GM23338 (cell line): ENCODE measurements around the gene PHF21A. TPM values are rescaled to one million over a fixed set of nuclear protein-coding genes. Genes with fewer than 3 reads are reported as not detected.

ENCODE experiments used
- ATAC-seq: fragments of 200-7000 bp; cut with Tn5 transposase; 3 replicates; pipeline ENCODE4 v1.9.1; 2020
- DNase-seq: peaks from one replicate; pipeline ENCODE4 v3.0.0-alpha.2; 2015; ENCODE audit warnings: low spot score
- H2AFZ ChIP-seq: fragments of 200-600 bp; sonication (generic); 2 replicates; pipeline ENCODE4 v1.8.0; 2016; ENCODE audit warnings: antibody characterized with exemption, mild to moderate bottlenecking, moderate library complexity
- H3F3A ChIP-seq: fragments of 200-600 bp; sonication (generic); replicated peaks from 2 replicates; pipeline ENCODE4 v1.8.0; 2017; ENCODE audit warnings: antibody characterized with exemption, mixed run types, low read depth
- H3K27ac ChIP-seq: fragments of 200-600 bp; sonication (generic); 2 replicates; pipeline ENCODE4 v1.6.1; 2016; ENCODE audit warnings: low read depth
- H3K27me3 ChIP-seq: fragments of 200-600 bp; sonication (generic); 2 replicates; pipeline ENCODE4 v1.8.0; 2016; ENCODE audit warnings: mild to moderate bottlenecking, mixed run types, moderate library complexity; ENCODE audit not compliant: insufficient read depth
- H3K36me3 ChIP-seq: fragments of 200-600 bp; sonication (generic); 2 replicates; pipeline ENCODE4 v1.8.0; 2016; ENCODE audit warnings: mild to moderate bottlenecking; ENCODE audit not compliant: insufficient read depth
- H3K4me1 ChIP-seq: fragments of 200-600 bp; sonication (generic); 2 replicates; pipeline ENCODE4 v1.8.0; 2016; ENCODE audit warnings: mild to moderate bottlenecking, moderate library complexity; ENCODE audit not compliant: insufficient read depth
- H3K4me2 ChIP-seq: fragments of 200-600 bp; sonication (generic); 2 replicates; pipeline ENCODE4 v1.7.1; 2017; ENCODE audit warnings: mixed run types
- H3K4me3 ChIP-seq: fragments of 200-600 bp; sonication (generic); 2 replicates; pipeline ENCODE4 v1.6.1; 2016; ENCODE audit warnings: mixed run types
- H3K79me2 ChIP-seq: fragments of 200-600 bp; sonication (generic); replicated peaks from 2 replicates; pipeline ENCODE4 v1.8.0; 2017; ENCODE audit warnings: mild to moderate bottlenecking; ENCODE audit not compliant: insufficient read depth
- H3K9me2 ChIP-seq: fragments of 200-600 bp; sonication (generic); 2 replicates; pipeline ENCODE4 v1.8.0; 2017; ENCODE audit not compliant: insufficient read depth
- H4K20me1 ChIP-seq: fragments of 200-600 bp; sonication (generic); replicated peaks from 2 replicates; pipeline ENCODE4 v1.8.0; 2017; ENCODE audit warnings: mild to moderate bottlenecking; ENCODE audit not compliant: insufficient read depth
- H3K27ac Mint-ChIP-seq: 2 replicates; pipeline ENCODE4 v1.8.0; 2020; ENCODE audit warnings: inconsistent platforms, mild to moderate bottlenecking, moderate library complexity, mixed read lengths
- H3K27me3 Mint-ChIP-seq: 3 replicates; pipeline ENCODE4 v1.8.0; 2022; ENCODE audit warnings: low read depth, mild to moderate bottlenecking, moderate library complexity, mixed read lengths, inconsistent platforms; ENCODE audit not compliant: insufficient read depth, poor library complexity
- H3K36me3 Mint-ChIP-seq: 3 replicates; pipeline ENCODE4 v1.8.0; 2021; ENCODE audit warnings: low read depth, mild to moderate bottlenecking, inconsistent platforms, moderate library complexity, mixed read lengths
- H3K4me1 Mint-ChIP-seq: 3 replicates; pipeline ENCODE4 v1.8.0; 2020; ENCODE audit warnings: mild to moderate bottlenecking, inconsistent platforms, mixed read lengths
- H3K4me3 Mint-ChIP-seq: 3 replicates; pipeline ENCODE4 v1.8.0; 2021; ENCODE audit warnings: moderate library complexity, mild to moderate bottlenecking, inconsistent platforms, mixed read lengths
- H3K9me3 Mint-ChIP-seq: 3 replicates; pipeline ENCODE4 v1.8.0; 2020; ENCODE audit warnings: moderate library complexity, mild to moderate bottlenecking, inconsistent platforms, mixed read lengths
- CREB1 ChIP-seq: fragments of 250-450 bp; sonication (Bioruptor Pico); IDR thresholded peaks from 2 replicates; pipeline ENCODE4 v1.5.0; 2020; ENCODE audit warnings: low read depth, mild to moderate bottlenecking, moderate library complexity
- CTCF ChIP-seq, 2 experiments: fragments of 200-600 bp in 1 of 2; sonication (generic) in 1 of 2; conservative IDR thresholded peaks; 2 replicates each; pipeline versions ENCODE4 v1.5.1 to v1.6.1; 2016 to 2017; ENCODE audit warnings: antibody characterized with exemption in 2 of 2, low read depth in 2 of 2, mild to moderate bottlenecking in 2 of 2, moderate library complexity in 1 of 2
- ETS1 ChIP-seq: IDR thresholded peaks from 2 replicates; pipeline ENCODE4 v1.6.1; 2016; ENCODE audit warnings: antibody characterized with exemption
- EZH2 ChIP-seq: fragments of 200-600 bp; sonication (generic); IDR thresholded peaks from one replicate; pipeline ENCODE4 v1.8.0; 2017; ENCODE audit warnings: antibody characterized with exemption, mild to moderate bottlenecking, low read depth; ENCODE audit not compliant: unreplicated experiment
- EZH2phosphoT487 ChIP-seq: fragments of 200-600 bp; sonication (generic); IDR thresholded peaks from one replicate; pipeline ENCODE4 v1.8.1; 2018; ENCODE audit warnings: antibody characterized with exemption; ENCODE audit not compliant: unreplicated experiment
- JUNB ChIP-seq: IDR thresholded peaks from one replicate; pipeline ENCODE4 v1.6.1; 2016; ENCODE audit warnings: antibody characterized with exemption; ENCODE audit not compliant: unreplicated experiment
- NANOG ChIP-seq: IDR thresholded peaks from 2 replicates; pipeline ENCODE4 v1.6.1; 2016; ENCODE audit warnings: antibody characterized with exemption, borderline replicate concordance
- STAT1 ChIP-seq: IDR thresholded peaks from one replicate; pipeline ENCODE4 v1.6.1; 2016; ENCODE audit warnings: antibody characterized with exemption; ENCODE audit not compliant: unreplicated experiment
- ZNF114 ChIP-seq: fragments of 250-450 bp; sonication (Bioruptor Pico); IDR thresholded peaks from 2 replicates; pipeline ENCODE4 v1.5.0; 2020; ENCODE audit warnings: mild to moderate bottlenecking, moderate library complexity
- ZNF331 ChIP-seq: fragments of 250-450 bp; sonication (Bioruptor Pico); IDR thresholded peaks from 2 replicates; pipeline ENCODE4 v1.5.0; 2020; ENCODE audit warnings: low read depth, mild to moderate bottlenecking, moderate library complexity
- polyA plus RNA-seq: library from polyadenylated mRNA; unstranded; fragments of >200 nt; fragmentation: Nextera tagmentation; extraction: Ambion mirVana; gene quantifications from 2 replicates; pipeline ENCODE4 v1.2.1, GENCODE V29; 2016
- total RNA-seq: library from RNA; depleted of rRNA; stranded (reverse); fragments of >200 nt; shearing (Covaris generic); gene quantifications from 2 replicates; pipeline ENCODE4 v1.2.3, GENCODE V29; 2014
- TF ChIP-seq, protein P1 (sequence below): IDR thresholded peaks from one replicate; pipeline ENCODE4 v1.6.1; 2018; ENCODE audit warnings: antibody characterized with exemption; ENCODE audit not compliant: unreplicated experiment

Gene PHF21A
- total and polyA plus RNA-seq, 2 experiments from 2014 or later, result 21.7 to 23.6 TPM

GRCh38 chr11:45968901-45969300 lies 152.4 kb downstream of the PHF21A start (continued):
- no peak for TF ChIP-seq EZH2phosphoT487
- TF ChIP-seq ZNF114 (CRISPR knock-in tag), result no peak
- TF ChIP-seq ETS1, result no peak
- TF ChIP-seq EZH2, result no peak
- TF ChIP-seq JUNB, result no peak
- no peak for TF ChIP-seq ZNF331 (CRISPR knock-in tag)

DNA sequence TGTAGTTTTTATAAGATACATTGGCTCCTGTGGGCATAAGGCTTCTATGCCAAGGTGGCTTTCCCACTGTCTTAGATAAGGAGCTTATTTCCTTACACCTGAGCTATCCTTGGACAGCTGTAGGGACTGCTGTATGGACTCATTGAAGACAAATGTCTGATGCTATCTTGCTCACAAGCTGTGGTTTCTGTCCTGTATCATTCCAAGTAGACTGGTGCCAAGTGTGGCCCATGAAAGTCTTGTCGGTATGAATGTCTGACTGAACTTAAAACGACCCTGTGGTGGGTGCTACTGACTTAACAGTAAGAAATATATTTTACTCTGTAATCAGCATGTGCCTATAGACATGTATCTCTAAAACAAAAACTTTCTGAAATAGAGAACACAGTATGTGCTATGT lies 153.7 kb downstream of the PHF21A start:
- H3K4me1 Mint-ChIP-seq, result no peaks in the 10 kb centered on the region

More for the DNA sequence above, 153.7 kb downstream of the PHF21A start:
- TF ChIP-seq CREB1 (CRISPR knock-in tag) (no peak), NANOG (no peak), ZNF331 (CRISPR knock-in tag) (no peak), CTCF (conservative IDR thresholded peaks at IDR 0.05; ENCODE audit: low read depth in 2 of 2) (no peak), ZNF114 (CRISPR knock-in tag) (no peak), STAT1 (no peak), ETS1 (no peak)
- TF ChIP-seq, protein P1, sequence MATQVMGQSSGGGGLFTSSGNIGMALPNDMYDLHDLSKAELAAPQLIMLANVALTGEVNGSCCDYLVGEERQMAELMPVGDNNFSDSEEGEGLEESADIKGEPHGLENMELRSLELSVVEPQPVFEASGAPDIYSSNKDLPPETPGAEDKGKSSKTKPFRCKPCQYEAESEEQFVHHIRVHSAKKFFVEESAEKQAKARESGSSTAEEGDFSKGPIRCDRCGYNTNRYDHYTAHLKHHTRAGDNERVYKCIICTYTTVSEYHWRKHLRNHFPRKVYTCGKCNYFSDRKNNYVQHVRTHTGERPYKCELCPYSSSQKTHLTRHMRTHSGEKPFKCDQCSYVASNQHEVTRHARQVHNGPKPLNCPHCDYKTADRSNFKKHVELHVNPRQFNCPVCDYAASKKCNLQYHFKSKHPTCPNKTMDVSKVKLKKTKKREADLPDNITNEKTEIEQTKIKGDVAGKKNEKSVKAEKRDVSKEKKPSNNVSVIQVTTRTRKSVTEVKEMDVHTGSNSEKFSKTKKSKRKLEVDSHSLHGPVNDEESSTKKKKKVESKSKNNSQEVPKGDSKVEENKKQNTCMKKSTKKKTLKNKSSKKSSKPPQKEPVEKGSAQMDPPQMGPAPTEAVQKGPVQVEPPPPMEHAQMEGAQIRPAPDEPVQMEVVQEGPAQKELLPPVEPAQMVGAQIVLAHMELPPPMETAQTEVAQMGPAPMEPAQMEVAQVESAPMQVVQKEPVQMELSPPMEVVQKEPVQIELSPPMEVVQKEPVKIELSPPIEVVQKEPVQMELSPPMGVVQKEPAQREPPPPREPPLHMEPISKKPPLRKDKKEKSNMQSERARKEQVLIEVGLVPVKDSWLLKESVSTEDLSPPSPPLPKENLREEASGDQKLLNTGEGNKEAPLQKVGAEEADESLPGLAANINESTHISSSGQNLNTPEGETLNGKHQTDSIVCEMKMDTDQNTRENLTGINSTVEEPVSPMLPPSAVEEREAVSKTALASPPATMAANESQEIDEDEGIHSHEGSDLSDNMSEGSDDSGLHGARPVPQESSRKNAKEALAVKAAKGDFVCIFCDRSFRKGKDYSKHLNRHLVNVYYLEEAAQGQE, result no peak
- H3K9me2 ChIP-seq, result no peaks in the 10 kb centered on the region
- H3K79me2 ChIP-seq, result no peaks in the 10 kb centered on the region
- H3K36me3 ChIP-seq, result no peaks in the 10 kb centered on the region
- H2AFZ ChIP-seq, result no peak overlapping the region
- H3F3A ChIP-seq, result no peaks in the 10 kb centered on the region
- H3K27me3 ChIP-seq, result no peaks in the 10 kb centered on the region
- Mint-ChIP-seq H3K27ac (no peak overlapping the region), H3K36me3 (peaks cover 10% of the 10 kb centered on the region), H3K9me3 (no peaks in the 10 kb centered on the region), H3K4me3 (no peak overlapping the region), H3K27me3 (no peaks in the 10 kb centered on the region)
- H3K4me3 ChIP-seq, result no peak overlapping the region
- H4K20me1 ChIP-seq, result no peaks in the 10 kb centered on the region
- H3K4me2 ChIP-seq, result no peak overlapping the region
- DNase-seq (no peak), ATAC-seq (no peak)
- H3K27ac ChIP-seq, result no peak overlapping the region
- no peaks in the 10 kb centered on the region for H3K4me1 ChIP-seq
